HG03060 (cell line): Measurements from ENCODE around the gene ARFIP1.
"Not testable (repeated sequence)": the region's sequence is repeated elsewhere in the genome, so short reads cannot be mapped to it uniquely, and the experiment has no call there.

Source experiments
- ATAC-seq: cut with Tn5 transposase; IDR thresholded peaks from one replicate; pipeline ENCODE4 v1.9.1; 2021; ENCODE audit warnings: low read depth, moderate number of reproducible peaks; ENCODE audit not compliant: unreplicated experiment

ARFIP1 gene

DNA sequence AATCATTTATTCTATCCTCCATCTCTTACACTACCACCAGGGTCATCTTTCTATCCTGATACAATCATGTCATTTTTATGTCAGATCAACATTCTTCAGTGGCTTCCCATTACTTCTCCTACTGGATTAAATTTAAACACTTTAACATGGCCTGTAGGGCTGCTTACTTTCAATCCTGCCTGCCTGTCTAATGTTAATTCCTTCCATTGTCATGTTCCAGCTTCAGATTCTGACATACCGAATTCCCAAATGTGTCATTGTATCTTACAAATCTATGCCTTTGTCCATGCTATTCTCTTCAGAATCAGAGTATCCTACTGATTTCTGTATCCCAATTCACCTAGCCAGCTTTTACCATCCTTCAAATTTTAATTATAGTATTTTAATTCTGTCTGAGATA, 106.4 kb downstream of the ARFIP1 start:
- no peak for ATAC-seq

DNA sequence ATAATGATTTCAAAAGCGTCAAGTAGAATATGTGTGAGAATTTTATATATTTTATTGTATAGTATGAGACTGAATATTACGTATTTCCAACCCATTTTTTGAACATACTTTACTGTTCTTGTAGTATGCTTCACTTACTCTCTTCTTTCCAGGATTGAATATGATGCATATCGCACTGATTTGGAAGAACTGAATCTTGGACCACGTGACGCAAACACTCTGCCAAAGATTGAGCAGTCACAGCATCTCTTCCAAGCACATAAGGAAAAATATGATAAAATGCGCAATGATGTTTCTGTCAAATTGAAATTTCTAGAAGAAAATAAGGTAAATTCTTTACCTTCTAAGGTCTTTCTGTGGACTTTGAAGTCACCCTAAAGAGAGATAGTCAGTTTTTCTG, 108.2 kb downstream of the ARFIP1 start:
- ATAC-seq, result no peak

DNA sequence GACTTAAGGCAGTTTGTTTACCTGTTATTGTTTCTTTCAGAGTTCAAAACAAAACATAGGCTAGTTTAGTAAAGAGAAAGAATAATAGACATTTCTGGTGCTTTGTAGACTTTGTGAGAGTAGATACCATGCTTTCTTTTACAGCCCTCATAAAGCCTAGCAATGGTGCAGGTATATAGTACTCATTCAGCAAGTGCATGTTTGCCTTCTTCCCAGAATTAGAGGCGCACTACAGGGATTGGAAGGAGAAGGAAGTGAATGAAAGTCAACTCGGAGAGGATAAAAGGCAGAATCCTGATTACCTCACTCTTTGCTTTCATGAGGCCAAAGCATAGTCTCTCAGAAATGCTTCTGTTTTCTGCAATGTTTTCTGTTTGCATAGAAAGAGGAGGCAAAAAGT, 113.2 kb downstream of the ARFIP1 start:
- no peak for ATAC-seq

DNA sequence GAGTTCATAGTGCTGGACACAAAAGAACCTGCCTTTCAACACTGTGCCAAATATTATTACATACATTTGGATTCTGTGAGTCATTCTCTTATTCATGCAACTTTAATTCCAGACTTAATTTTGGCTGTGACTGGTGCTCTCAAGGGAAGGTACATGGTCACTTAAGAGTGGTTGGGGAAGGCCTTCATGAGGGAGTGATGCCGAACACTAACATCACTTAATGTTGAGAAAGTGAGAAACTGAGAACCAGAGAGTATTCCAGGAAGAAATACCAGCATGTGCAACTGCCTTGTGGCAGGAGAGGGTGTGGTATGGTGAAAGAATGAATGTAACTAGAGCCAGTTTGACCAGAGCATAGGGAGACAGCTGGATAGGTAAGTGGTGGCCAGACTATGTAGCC, 114.9 kb downstream of the ARFIP1 start:
- no peak for ATAC-seq

DNA sequence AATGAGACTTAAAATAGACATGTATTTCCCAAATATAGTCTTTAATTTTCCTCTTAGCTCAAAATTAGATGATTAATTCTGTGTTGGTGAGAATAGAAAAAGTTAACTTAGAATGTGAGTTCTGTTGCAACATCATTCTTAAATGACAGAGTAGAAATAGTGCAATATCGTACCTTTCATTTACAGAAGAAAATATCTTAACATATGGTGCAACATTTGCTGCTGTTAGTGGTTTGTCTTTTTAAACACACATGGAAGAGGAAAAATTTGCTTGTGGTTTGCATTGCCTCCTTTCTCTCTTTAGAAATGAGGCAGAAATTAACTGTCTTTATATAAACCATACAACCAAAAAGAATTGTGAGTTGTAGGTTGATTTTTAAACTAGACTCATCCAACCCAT, 117.1 kb downstream of the ARFIP1 start:
- ATAC-seq, result no peak

DNA sequence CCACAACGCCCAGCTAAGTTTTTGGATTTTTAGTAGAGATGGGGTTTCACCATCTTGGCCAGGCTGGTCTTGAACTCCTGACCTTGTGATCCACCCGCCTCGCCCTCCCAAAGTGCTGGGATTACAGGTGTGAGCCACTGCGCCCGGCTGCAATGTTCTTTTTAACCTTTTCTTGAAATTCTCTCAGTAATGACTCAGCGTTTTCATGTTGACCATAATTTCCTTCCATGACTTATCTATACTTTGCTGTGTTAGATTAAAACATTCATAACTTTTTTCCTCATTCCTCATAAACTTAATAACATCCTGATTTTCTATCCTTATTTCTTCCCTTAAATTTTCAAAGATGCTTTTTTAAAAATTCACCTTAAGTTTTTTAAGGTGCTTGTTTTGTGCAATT, 118.4 kb downstream of the ARFIP1 start:
- not testable (repeated sequence) for ATAC-seq

DNA sequence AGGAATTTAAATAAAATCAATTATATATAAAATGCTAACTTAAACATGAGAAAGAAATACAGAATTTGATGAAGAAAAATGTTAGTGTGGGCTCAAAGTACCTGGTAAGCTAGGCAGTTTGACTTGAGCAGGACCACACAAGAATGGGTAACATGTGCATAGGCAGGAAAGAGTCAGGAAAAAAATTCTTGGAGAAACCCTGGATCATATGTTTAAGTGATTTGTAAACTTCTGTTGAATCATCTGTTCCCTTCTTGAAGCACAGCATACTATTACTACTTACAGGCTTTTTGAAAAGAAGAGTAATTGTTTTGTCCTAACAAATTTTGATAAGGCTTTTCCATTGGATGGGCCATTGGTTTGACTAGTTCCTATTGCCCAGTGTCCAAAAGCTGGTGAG, 118.9 kb downstream of the ARFIP1 start:
- ATAC-seq, result no peak

DNA sequence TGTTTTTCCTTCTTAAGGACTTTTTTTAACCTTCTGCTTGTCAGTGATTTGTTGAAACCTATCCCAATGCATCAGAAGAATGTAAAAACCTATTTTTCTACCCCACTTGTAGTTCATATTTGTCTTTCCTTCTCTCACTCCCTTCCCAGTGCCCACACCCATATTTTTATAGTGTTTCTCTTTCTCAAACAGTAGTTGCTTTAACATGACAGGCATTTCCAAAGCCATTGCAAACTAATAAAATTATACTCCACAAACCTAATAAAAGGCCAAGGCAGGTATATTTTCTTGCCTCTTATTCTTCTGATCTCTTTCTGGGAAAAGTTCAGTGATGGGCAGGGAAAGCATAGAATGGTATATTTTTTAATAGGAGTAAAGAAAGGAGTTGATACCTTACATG, 120.6 kb downstream of the ARFIP1 start:
- no peak for ATAC-seq

DNA sequence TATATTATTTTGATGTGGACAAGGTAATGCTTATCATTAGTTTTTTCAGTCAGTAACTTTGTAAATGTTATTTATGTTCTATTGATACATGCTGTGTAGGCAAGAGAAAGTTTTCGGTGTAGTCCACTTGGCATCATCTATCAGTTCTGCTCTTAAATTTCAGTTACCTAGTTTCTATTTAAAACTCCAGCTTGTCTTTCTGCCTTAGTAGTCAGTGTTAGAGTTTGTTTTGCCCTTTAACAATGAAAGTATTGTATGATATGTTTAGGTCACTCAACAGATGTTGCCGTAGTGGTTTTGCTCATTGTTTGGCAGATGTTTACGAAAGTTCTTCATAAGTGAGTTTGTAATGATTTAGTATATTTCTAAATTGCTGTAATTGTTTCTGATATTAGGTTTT, 121.5 kb downstream of the ARFIP1 start:
- no peak for ATAC-seq

DNA sequence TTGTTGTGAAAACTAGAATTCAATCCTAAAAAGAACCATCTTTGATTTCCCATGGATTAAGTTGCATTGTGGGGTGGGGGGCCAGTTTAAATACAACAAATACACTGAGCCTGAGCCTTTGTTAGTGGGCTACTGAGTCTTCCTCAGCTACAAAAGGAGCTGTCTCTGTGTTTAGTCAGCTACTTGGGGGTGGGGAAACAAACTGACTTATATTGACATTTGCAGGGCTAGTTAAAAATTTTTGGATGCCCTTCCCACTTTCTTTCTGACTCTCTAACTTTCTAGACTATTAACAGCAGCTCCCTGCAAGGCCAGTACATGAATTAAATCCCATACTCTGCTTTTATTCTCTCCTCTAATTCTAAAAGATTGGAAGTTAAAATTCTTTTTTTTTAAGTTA, 123.9 kb downstream of the ARFIP1 start:
- no peak for ATAC-seq

DNA sequence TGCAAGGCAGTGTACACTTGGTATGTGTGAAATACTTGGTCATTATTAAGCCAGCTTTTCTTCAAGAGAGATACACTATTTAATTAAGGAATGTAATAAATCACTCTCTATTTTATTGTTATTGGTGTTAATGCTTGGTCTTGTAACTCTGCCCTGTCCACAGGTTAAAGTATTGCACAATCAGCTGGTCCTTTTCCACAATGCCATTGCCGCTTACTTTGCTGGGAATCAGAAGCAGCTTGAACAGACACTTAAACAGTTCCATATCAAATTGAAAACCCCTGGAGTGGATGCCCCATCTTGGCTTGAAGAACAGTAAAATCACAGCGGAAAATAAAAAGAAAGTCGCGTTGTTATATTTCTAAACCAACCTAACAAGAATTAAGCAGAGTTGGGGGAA, 130.1 kb downstream of the ARFIP1 start:
- ATAC-seq, result no peak

DNA sequence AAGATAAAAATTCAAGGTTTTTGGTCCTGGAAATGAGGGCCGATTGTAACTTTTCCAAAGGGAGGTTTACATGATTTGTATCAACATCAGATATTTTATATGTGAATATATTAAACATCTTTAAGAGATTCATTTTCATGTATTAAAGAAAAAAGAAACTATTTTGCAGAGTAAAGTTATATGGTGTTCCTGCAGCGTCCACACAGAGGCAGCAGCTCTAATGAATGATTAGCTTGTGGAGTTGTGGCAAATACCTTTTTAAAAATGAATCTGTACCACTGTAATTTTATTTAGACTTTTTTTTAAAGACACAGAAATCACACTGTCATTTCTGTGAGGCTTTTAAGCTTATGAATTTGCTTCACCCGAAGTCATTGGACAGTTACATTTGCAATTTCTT, 130.8 kb downstream of the ARFIP1 start:
- ATAC-seq, result no peak

DNA sequence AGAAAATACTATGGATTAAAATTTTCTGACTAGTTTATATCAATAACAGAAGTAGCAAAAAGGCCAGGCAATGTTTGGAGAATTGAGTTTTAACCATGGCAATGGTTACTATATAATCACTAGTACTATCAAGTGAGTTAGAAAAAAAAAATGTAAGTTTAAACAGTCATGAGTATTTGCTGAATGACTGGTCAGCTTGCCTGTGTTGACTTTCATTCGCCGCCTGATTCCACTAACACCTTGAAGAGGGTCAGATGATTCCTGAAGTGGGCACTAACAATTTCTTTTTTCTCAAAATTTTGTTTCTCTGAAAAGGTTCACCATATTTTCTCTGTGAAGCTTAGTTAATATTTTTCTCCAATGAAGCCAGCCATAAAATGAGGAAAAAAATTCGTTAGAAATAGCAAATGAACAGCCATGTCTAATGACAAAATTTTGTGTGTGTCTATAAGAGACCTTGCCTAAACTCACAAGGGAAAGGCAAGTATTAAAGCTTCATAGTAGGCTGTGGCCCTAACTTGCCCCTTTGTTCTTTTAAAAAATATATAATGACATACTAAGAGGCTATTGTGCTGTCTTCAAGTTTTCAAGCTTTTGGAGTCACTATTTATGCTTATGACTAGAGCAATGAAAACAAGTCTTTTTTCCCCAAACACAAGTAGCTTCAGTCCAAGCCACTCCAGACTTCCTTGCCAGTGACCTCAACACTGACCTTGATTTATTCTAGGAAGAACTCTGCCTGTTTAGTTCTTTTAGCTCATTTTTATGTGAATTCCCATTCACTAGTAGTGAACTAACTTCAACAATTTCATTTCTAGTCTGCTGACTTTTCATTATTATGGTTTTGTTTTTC, 138.0 kb downstream of the ARFIP1 start:
- no peak for ATAC-seq

DNA sequence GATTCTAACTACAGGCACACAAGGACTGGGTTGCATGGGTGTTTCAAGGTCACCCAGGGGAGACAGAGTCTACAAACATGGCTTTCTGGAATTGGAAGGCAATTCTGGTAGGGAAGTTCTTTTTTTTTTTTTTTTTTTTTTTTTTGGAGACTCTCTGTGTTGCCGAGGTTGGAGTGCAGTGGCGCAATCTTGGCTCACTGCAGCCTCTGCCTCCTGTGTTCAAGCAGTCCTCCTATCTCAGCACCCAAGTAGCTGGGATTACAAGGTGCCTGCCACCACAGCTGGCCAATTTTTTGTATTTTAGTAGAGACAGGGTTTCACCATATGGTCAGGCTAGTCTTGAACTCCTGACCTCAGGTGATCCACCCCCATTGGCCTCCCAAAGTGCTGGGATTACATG, 140.1 kb downstream of the ARFIP1 start:
- no peak for ATAC-seq

DNA sequence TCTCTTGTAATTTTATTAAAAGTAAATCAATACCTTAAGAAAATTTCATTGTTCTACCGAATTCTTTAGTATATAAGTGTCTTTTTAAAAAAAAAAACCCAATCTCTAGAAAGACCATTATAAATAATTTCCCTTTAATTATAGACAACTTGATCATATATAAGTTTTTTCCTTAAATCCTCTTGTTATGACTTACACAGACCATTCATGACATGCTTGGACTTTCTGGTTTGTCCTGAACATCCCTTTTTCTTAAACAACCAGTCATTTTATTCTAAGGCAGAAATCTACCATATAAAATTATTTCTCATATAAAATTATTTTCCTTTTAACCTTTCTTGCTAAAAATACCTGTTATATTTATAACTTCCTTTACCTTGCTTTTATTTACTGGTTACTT, 141.0 kb downstream of the ARFIP1 start:
- no peak for ATAC-seq

DNA sequence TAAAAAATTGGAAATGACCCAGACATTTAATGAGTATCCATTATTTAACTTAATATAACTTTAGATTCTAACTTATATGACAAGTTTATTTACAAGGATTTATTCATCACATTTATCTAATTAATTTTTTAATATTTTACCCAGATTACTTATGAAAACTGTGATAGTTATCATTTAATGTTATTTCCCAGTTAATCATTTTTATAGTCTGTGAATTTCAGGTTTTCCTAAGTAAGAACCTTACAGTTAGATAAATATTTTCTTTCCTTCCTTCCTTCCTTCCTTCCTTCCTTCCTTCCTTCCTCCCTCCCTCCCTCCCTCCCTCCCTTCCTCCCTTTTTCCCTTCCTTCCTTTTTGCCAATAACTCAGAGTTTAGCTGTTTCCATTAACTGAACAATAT, 141.5 kb downstream of the ARFIP1 start:
- ATAC-seq, result no peak

DNA sequence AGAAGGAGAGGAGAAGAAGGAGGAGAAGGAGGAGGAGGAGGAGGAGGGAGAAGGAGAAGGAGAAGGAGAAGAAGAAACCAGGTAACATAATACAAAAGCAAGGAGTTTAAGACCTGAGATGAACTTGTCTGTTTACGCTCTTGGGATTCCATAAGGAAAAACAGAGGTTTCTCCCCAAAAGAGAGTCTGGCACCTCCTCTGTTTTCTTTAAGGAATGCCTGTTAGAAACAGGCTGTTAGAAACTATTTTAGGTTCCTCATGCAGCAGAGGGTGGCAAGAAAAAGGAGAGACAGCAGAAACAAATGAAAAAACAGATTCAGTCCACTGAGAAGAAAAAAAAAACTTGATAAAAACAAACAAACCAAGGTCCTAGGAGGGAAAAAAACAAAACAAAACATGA, 146.1 kb downstream of the ARFIP1 start:
- no peak for ATAC-seq

DNA sequence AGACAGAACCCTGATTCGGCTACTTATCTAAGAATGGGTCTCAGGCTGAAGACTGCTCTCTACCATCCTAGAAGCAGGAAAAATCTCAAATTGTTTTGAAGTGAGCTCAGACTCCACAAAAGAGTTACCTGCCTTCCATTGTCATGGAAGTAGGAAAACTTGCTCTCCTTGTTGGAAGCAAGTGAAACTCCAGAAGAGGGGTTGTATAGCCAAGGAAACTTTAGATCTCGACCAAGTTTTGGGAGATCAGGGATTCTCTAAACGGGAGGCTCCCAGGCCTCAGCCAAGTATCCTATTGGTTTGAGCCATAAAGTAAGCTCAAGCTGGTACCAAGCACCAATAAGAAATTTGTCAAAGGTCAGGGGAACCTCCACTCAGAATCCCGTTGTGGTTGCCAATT, 147.2 kb downstream of the ARFIP1 start:
- ATAC-seq, result no peak

DNA sequence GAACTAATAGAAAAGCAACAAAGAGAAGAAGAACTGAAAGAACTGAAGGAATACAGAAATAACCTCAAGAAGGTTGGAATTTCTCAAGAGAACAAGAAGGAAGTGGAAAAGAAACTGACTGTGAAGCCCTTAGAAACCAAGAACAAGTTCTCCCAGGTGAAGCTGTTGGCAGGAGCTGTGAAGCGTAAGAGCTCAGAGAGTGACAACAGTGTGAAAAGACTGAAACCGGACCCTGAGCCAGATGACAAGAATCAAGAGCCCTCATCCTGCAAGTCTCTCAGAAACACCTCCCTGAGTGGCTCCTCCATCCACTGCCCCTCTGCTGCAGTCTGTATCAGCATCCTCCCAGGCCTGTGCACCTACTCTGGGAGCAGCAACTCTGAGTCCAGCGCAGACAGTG, 148.0 kb downstream of the ARFIP1 start:
- ATAC-seq, result no peak

DNA sequence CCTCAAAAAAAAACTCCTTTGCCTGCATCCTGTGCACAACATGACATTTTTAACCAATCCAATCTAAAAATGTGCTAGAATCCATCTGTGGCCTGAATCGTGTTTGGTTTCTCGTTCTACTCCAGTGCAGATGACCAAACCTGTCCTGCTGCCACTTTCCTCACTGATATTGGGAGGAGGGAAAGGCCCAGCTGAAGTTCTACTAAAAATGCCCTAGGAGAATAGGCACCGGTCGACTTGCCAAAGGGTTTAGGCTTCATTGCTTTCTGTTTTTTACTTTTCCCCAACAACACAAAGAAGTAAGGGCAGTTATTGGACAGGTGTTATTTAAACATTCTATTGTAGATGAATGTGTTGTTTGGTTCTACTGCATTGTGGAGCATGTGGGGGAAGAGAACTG, 148.5 kb downstream of the ARFIP1 start:
- no peak for ATAC-seq

DNA sequence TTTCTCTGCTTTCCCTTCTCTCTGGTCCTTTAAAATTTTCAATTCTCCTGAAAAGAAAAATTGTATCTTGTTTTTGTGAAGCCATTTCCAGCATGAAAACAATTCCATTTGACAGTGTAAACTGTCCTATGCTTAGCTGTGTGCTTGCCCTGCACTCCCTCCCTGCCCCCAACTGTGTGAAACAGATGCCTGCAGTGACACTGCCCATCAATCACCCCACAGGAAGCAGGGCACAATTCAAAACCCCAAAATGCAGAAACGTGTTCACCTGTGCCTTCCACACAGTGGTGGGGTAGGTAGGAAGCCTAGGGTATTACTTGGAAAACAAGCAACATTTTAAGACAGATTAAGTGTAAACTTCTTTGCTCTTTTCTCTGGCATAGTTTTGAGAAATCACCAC, 150.1 kb downstream of the ARFIP1 start:
- no peak for ATAC-seq

DNA sequence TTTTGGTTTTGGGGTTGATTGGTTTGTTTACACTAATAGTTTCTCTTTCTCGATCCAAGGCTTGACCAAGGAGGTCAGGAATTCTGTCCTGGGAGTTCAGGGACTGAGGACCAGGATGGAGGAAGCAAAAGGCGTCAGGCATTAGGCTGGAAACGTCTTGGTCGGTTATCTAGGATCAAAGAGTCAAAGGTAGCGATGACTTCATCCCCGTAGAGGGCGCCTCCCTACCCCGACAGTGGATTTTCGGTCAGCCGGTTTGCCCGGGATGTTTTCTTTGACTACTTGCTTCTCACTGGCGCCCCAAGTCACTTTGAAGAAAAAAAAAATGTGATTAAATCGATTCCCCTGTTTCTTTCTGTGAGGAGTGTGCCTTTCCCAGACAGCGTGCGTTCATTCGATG, 155.4 kb downstream of the ARFIP1 start:
- ATAC-seq, result no peak
